Type B pancreatic cell (in vitro differentiated cells): Measurements from ENCODE around the gene JUP. TPM values are rescaled to one million over a fixed set of nuclear protein-coding genes. Genes with fewer than 3 reads are reported as not detected.

ENCODE experiments used
- DNase-seq: peaks from one replicate; pipeline ENCODE4 v3.0.0; 2021; ENCODE audit warnings: mixed read lengths; ENCODE audit not compliant: unreplicated experiment; ENCODE audit errors: extremely low spot score
- H3K27ac Mint-ChIP-seq: 2 replicates; pipeline ENCODE4 v1.8.0; 2021; ENCODE audit warnings: mild to moderate bottlenecking, mixed read lengths
- H3K27me3 Mint-ChIP-seq: 2 replicates; pipeline ENCODE4 v1.8.0; 2021; ENCODE audit warnings: mixed read lengths
- H3K36me3 Mint-ChIP-seq: 2 replicates; pipeline ENCODE4 v1.8.0; 2021; ENCODE audit warnings: mixed read lengths
- H3K4me1 Mint-ChIP-seq: one replicate; pipeline ENCODE4 v1.8.0; 2021; ENCODE audit warnings: mixed read lengths; ENCODE audit not compliant: unreplicated experiment
- H3K4me3 Mint-ChIP-seq: 2 replicates; pipeline ENCODE4 v1.8.0; 2021; ENCODE audit warnings: mild to moderate bottlenecking, mixed read lengths
- H3K9me3 Mint-ChIP-seq: 2 replicates; pipeline ENCODE4 v1.8.0; 2021; ENCODE audit warnings: mixed read lengths
- CTCF ChIP-seq: fragments of 200-600 bp; sonication (generic); conservative IDR thresholded peaks from 2 replicates; pipeline ENCODE4 v1.5.0; 2021; ENCODE audit warnings: antibody characterized with exemption, mild to moderate bottlenecking
- total RNA-seq: library from RNA; stranded (reverse); gene quantifications from 2 replicates; pipeline ENCODE4 v1.2.1, GENCODE V29; 2021; ENCODE audit warnings: low replicate concordance

The JUP gene
- total RNA-seq, 1 donor from 2014 or later, result 169 TPM

- no peak for TF ChIP-seq CTCF
- H3K9me3 Mint-ChIP-seq, result no peaks in the 10 kb centered on the region
- peak; percentile 90 for DNase-seq
- peak within 1 kb of the TSS; percentile 94 for H3K27ac Mint-ChIP-seq
- H3K4me3 Mint-ChIP-seq, result peak within 1 kb of the TSS; percentile 99
- H3K27me3 Mint-ChIP-seq, result no peaks in the 10 kb centered on the region
- peaks cover 3% of the 10 kb centered on the region for H3K36me3 Mint-ChIP-seq
- peaks cover 18% of the 10 kb centered on the region for H3K4me1 Mint-ChIP-seq
Observed at GRCh38 chr17:41812381-41813151, 26.1 kb upstream of the JUP start, which contains the start of gene FKBP10. Gene FKBP10, plus strand, starts transcription at chr17:41813004. Its CDS starts 31 bp downstream, at chr17:41813035.

- peak; percentile 72 for TF ChIP-seq CTCF
- Mint-ChIP-seq H3K4me1 (peaks cover 18% of the 10 kb centered on the region), H3K27me3 (no peaks in the 10 kb centered on the region), H3K4me3 (peak within 1 kb of the TSS; percentile 99), H3K27ac (peak within 1 kb of the TSS; percentile 94), H3K36me3 (peaks cover 3% of the 10 kb centered on the region), H3K9me3 (no peaks in the 10 kb centered on the region)
- DNase-seq, result peak; percentile 88
Observed at GRCh38 chr17:41811549-41812380, 25.3 kb upstream of the JUP start, which contains the start of gene P3H4. Gene P3H4, minus strand, starts transcription at chr17:41811949. Its CDS starts 34 bp downstream, at chr17:41811915.

DNA sequence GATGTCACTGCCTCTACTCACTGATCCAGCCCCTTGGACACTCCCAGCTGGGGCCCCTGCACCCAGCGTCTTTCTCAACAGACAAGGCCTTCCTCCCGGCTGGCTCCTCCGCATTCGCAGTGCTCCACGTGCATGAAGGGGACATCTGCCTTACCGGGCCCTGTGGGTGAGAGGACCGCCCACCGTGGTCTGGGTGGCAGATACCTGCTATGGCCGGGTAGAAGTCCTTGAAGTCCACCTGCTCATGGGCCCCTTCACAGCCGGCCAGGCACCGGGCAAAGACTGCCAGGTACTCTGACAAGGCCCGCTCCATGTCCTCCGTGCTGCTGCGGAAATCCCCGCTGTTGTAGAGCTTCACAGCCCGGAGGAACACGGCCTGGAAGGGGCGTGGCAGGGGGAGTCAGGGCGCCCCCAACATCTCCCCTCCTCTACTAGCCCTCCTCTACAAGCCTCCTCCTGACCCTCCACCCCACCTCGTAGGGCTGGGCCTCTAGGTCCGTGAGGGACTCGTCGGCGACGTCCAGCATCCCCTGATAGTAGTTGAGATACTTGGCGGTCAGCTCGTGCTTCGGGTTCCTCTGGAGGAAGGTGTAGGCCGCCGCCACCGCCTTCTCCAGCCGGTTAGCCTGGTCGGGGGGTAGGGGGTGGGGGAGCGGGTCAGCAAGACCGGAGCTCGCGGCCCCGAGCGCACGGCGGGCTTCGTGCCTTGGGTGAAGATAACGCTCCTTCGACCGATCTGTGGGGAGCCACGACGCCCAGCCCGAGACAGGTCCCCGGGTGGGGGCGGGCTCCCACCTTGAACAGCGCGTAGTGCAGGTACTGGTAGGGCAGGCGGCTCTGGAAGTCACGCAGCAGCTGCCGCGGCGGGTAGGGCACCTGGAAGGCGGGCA lies 24.4 kb upstream of the JUP start:
- H3K4me1 Mint-ChIP-seq, result peaks cover 18% of the 10 kb centered on the region
- peaks cover 3% of the 10 kb centered on the region for H3K36me3 Mint-ChIP-seq

DNA sequence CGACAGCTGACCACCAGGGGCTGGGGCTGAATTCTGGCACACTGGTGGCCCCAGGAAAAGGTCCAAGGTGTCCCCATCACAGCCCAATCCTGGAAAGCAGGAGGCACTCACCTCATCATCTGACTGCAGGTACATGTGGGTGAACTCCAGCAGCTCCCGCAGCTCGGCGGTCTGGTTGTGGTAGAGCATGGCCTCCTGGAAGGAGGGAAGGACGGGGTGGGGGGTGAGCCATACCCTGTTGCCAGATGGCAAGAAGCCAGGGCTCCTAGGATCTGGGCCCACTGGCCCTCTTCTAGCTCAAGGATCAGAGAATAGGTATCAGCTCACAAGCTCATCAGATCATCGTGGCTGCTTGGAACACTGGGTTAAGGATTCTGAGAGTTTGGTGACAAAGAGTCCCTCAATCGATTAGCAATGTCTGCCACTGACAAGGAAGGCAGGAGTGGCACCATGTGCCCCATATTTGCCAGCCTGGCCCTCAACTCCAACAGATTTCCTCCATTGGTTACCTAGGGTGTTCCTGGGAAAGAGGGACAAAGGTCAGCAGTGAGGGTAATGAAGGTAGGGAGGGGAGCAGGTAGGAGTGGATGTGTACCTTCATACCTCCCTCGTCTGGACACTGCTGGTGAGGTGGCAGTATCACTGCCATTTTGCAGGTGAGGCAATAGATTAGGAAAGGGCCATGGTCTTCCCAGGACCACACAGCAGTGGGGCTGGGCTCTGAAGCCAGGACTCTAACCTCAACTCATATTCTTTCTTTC lies 20.4 kb upstream of the JUP start:
- Mint-ChIP-seq H3K4me1 (peaks cover 14% of the 10 kb centered on the region), H3K36me3 (peaks cover 3% of the 10 kb centered on the region), H3K27me3 (no peaks in the 10 kb centered on the region), H3K9me3 (no peaks in the 10 kb centered on the region), H3K4me3 (no peak overlapping the region), H3K27ac (no peak overlapping the region)
- no peak for TF ChIP-seq CTCF
- DNase-seq, result no peak

More for the DNA sequence above, 24.4 kb upstream of the JUP start:
- Mint-ChIP-seq H3K27ac (no peak overlapping the region), H3K27me3 (no peaks in the 10 kb centered on the region), H3K9me3 (no peaks in the 10 kb centered on the region), H3K4me3 (peak overlapping the region; percentile 87)
- no peak for TF ChIP-seq CTCF
- DNase-seq, result no peak
